GM13976 (cell line): ENCODE results near the gene CARD11.
"Not testable (repeated sequence)": the region's sequence is repeated elsewhere in the genome, so short reads cannot be mapped to it uniquely, and the experiment has no call there.

Experiments used
- DNase-seq: peaks from one replicate; pipeline ENCODE4 v3.0.0; 2012; ENCODE audit warnings: low spot score
- in situ Hi-C: fragments of 300-500 bp; cut with MboI; formaldehyde crosslinking; loops from one replicate; pipeline ENCODE4 v1.12.0; 2022; ENCODE audit warnings: low sequenced_read_pairs, mixed read lengths, inconsistent platforms; ENCODE audit not compliant: unreplicated experiment
- TF ChIP-seq, protein P1 (sequence below): IDR thresholded peaks from 2 replicates; pipeline ENCODE4 v1.5.1; 2012; ENCODE audit warnings: borderline replicate concordance, mild to moderate bottlenecking; ENCODE audit not compliant: insufficient read depth; ENCODE audit errors: extremely low read depth, missing control alignments, control extremely low read depth

The CARD11 gene

GRCh38 chr7:3028071-3028757 lies 15.5 kb downstream of the CARD11 start:
- TF ChIP-seq, protein P1, sequence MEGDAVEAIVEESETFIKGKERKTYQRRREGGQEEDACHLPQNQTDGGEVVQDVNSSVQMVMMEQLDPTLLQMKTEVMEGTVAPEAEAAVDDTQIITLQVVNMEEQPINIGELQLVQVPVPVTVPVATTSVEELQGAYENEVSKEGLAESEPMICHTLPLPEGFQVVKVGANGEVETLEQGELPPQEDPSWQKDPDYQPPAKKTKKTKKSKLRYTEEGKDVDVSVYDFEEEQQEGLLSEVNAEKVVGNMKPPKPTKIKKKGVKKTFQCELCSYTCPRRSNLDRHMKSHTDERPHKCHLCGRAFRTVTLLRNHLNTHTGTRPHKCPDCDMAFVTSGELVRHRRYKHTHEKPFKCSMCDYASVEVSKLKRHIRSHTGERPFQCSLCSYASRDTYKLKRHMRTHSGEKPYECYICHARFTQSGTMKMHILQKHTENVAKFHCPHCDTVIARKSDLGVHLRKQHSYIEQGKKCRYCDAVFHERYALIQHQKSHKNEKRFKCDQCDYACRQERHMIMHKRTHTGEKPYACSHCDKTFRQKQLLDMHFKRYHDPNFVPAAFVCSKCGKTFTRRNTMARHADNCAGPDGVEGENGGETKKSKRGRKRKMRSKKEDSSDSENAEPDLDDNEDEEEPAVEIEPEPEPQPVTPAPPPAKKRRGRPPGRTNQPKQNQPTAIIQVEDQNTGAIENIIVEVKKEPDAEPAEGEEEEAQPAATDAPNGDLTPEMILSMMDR, result no peak
- no peak for DNase-seq

DNA sequence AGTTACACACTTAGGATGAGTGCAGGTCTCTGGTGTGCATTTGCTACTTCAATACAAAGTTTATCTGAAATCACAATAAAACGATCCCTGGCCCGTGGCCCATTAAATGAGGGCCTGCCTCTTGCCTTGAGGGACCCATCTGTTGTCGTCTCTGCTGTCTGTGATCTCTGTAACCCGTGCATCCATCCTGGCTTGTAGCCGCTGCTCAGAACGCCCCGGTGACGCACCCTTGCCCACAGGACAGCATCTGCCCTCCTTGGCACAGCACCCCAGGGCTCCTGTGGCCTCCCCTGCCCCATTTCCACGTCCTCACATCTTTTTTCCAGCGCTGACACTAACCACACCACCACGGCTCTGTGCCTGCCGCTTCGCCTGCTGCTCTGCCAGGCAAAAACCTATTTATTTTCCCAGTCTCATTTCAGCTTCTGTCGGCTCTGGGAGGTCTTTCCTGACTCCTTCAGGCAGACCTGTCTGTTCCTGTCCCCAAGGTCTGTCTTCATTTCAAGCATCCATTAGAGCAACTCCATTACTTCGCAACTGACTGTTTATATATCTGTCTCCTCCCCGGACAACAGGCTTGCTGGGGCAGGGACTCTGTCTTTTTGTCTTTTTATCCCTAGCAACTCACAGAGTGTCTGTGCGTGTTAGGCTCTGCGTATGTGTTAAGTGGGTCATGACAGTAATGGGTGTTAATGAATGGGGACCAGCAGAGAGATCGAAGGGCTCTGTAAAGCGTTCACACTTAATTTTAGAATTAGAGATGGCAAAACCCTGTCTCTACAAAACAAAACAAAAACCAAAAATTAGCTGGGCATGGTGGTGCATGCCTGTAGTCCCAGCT lies 16.4 kb downstream of the CARD11 start:
- in situ Hi-C loops, result no loop called here
- TF ChIP-seq, protein P1, result no peak
- no peak for DNase-seq

More at GRCh38 chr7:3028071-3028757, 15.5 kb downstream of the CARD11 start:
- in situ Hi-C loops, result no loop called here

DNA sequence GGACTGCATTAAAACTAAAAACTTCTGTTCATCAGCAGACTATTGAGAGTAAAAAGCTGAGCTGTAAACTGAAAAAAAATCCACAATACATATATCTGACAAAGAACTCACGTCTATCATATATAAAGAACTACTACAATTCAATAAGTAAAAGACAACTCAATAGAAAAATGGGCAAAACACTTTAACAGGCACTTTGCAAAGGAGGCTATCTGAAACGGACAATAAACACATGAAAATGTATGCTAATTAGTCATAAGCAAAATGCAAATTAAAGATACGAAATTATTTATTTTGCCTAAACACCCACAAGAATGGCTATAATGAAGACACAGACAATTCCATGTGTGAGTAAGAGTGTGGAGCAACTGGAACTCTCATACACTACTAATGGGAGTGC lies 18.1 kb downstream of the CARD11 start:
- DNase-seq, result no peak
- in situ Hi-C loops, result no loop called here
- TF ChIP-seq, protein P1, result no peak

GRCh38 chr7:3021825-3022224 lies 21.8 kb downstream of the CARD11 start:
- in situ Hi-C loops, result no loop called here
- DNase-seq, result no peak
- TF ChIP-seq, protein P1, result no peak

DNA sequence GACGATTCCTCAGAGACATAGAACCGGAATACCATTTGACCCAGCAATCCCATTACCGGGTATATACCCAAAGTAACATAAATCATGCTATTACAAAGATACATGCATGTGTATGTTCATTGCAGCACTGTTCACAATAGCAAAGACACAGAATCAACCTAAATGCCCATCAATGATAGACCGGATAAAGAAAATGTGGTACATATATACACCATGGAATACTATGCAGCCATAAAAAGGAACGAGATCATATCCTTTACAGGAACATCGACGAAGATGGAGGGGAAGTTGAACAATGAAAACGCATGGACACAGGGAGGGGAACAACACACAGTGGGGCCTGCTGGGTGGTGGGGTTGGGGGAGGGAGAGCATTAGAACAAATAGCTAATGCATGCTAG lies 22.4 kb downstream of the CARD11 start:
- DNase-seq, in situ Hi-C loops: not testable (repeated sequence)

DNA sequence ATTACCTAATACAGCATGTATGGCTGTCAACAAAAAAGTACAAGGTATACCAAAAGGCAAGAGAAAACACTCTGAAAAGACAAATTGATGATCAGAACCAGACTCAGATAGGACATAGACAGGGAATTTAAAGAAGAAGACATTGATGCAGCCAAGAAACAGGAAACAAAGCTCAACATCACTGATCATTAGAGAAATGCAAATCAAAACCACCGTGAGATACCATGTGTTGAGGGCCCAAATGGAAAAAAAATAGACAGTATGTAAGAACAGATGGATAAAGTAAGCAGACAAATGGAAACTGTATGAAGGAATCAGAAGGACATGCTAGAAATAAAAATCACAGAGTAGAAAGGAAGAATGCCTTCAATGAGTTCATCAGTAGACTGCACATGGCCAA lies 23.3 kb downstream of the CARD11 start:
- no peak for DNase-seq
- in situ Hi-C loops, result no loop called here
- TF ChIP-seq, protein P1, result no peak

GRCh38 chr7:3019801-3020200 lies 23.9 kb downstream of the CARD11 start:
- TF ChIP-seq, protein P1, result no peak
- in situ Hi-C loops, result no loop called here
- no peak for DNase-seq
